Measurements from ENCODE around the gene HIVEP3. TPM values are rescaled to one million over a fixed set of nuclear protein-coding genes. Genes with fewer than 3 reads are reported as not detected.
A peak's percentile ranks its signal among the peaks of the same experiment; 100 is the strongest.

The HIVEP3 gene
- total RNA-seq, 1 experiment from 2014 or later = 2.8 TPM

DNA sequence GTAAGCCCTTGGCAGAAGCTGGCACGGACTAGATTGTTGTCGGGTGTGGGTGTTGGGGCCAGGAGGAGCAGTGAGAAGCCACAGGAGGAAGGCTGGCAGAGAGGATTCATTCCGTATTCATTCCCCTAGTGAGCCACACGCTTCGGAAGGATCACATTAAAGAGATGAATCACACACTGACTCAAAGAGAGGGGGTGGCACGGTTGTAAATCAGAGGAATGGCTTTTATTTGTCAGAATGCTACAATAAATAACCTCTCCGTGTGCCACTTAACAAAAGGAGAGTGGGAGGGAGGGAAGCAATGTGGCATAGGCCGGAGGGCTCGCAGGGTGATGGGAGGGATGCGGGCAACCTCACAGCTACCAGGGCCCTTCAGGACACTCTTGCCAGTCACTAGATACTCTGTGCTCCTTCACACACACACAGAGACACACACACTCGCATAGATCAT, 135.5 kb downstream of the HIVEP3 start:
- H3K4me3 ChIP-seq = no peak overlapping the region
- no peaks in the 10 kb centered on the region for H3K4me1 ChIP-seq
- no peaks in the 10 kb centered on the region for H3K36me3 ChIP-seq
- peak in 1 of 2 experiments; percentile 20 for DNase-seq
- H3K27me3 ChIP-seq = peaks cover 8% of the 10 kb centered on the region; the same call in 1 of the 2 replicates
- no peaks in the 10 kb centered on the region for H3K9me3 ChIP-seq (replicated peaks)
- no peak overlapping the region for H3K27ac ChIP-seq

DNA sequence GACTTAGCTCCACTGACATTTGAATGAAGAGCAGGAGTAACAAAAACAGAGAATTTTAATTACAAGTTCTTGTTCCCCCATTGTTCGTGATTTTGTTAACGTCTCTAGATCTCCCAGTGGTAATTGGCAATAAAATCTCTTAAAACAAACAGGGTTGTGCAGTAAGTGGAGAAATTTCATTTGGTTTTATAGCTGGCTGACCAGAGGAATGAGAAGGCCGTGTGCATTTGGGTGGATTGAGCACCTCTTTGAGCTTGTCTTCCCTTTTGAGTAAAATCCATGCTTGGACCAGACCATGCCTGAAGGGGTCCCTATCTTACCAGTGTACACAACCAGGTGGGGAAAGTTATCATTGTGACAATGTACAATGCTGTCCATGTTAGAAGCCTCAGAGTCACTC, 137.8 kb downstream of the HIVEP3 start:
- H3K4me3 ChIP-seq = no peak overlapping the region
- H3K27me3 ChIP-seq = peaks cover 9% of the 10 kb centered on the region; the same call in 1 of the 2 replicates
- no peaks in the 10 kb centered on the region for H3K9me3 ChIP-seq (replicated peaks)
- H3K4me1 ChIP-seq = no peaks in the 10 kb centered on the region
- no peaks in the 10 kb centered on the region for H3K36me3 ChIP-seq
- DNase-seq = no peak
- H3K27ac ChIP-seq = no peak overlapping the region

DNA sequence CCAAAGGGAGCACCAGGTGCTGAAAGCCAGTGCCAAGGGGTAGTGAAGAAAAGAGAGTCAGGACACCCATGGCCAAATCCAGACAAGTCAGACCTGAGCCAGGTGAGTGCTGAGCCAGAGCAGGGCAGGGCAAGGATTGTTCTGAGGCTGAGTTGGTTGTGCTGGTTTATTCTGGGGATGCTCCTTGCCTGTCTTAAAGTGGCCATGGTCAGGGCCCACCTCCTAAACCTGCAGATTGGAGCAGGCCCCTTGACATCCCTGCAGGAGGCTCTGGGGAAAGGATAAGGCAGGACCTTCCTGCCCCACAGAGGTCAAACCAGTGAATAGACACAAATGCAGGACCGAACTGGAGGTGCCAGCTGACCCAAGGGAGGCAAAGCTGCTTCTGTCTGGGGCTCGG, 138.4 kb downstream of the HIVEP3 start:
- Histone ChIP-seq H3K36me3 (no peaks in the 10 kb centered on the region), H3K9me3 (replicated peaks) (no peaks in the 10 kb centered on the region), H3K27ac (no peak overlapping the region), H3K27me3 (peaks cover 9% of the 10 kb centered on the region; the same call in 1 of the 2 replicates), H3K4me3 (no peak overlapping the region), H3K4me1 (no peaks in the 10 kb centered on the region)
- no peak for DNase-seq

DNA sequence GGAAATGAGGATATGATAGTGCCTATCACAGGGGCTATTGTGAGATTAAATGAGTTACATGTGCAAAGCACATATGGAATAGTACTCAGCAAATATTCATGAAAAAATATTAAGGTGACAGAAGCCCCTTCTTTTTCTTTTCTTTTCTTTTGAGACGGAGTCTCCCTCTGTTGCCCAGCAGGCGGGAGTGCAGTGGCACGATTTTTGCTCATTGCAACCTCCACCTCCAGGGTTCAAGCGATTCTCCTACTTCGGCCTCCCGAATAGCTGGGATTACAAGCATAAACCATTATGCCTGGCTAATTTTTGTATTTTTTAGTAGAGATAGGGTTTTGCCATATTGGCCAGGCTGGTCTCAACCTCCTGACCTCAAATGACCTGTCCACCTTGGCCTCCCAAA, 139.4 kb downstream of the HIVEP3 start:
- Histone ChIP-seq H3K27ac (no peak overlapping the region), H3K4me1 (no peaks in the 10 kb centered on the region), H3K4me3 (no peak overlapping the region), H3K27me3 (peaks cover 9% of the 10 kb centered on the region; the same call in 1 of the 2 replicates), H3K36me3 (no peaks in the 10 kb centered on the region), H3K9me3 (replicated peaks) (no peaks in the 10 kb centered on the region)
- DNase-seq = no peak

DNA sequence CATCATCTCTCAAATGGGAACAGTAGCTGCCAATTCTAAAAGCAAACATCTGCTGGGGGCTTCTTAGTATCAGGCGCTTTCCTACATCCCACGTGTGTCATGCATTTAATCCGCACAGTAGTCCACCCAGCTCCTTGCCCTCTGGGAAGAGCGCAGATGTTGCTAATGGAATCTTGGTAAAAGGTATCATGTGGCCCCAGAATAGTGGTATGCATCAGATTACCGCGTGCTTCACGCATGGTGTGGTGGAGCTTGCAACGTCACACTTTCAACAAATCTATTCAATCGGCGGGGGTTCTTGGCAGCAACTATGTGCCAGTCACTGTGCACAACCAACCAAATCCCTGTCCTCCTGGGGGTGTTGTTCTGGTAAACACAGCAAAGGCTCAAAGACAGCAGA, 141.0 kb downstream of the HIVEP3 start:
- DNase-seq = peak in 1 of 2 experiments; percentile 24
- no peaks in the 10 kb centered on the region for H3K4me1 ChIP-seq
- H3K9me3 ChIP-seq (replicated peaks) = no peaks in the 10 kb centered on the region
- no peak overlapping the region for H3K4me3 ChIP-seq
- no peak overlapping the region for H3K27ac ChIP-seq
- peaks cover 9% of the 10 kb centered on the region; the same call in 1 of the 2 replicates for H3K27me3 ChIP-seq
- no peaks in the 10 kb centered on the region for H3K36me3 ChIP-seq

DNA sequence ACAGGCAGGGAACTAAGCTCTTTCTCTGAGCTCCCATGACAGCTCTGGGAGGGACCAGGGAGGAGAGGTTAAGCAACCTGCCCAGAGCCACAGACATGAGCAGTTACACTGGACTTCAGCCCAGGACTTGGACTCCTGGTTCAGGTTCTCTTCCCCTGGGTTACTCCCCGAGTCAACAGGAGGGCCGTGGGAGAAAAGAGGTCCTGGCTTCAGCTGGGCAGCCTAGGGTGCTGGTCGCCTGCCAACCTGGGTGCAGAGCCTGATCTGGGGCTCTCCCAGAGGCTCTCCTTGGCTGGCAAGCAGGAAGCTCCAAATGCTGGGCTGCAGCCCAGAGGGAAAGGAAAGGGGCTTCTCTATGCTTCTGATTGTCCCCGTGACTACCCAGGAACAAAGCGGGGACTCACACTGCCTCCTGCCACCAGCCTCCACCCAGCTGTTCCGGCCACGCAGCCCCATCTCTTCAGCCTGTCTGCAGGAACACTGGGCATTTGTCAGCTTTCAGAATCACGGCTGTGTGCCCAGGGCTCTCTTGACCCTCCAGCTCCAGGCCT, 141.8 kb downstream of the HIVEP3 start:
- no peaks in the 10 kb centered on the region for H3K9me3 ChIP-seq (replicated peaks)
- H3K36me3 ChIP-seq = no peaks in the 10 kb centered on the region
- no peaks in the 10 kb centered on the region for H3K4me1 ChIP-seq
- H3K4me3 ChIP-seq = no peak overlapping the region
- no peak overlapping the region for H3K27ac ChIP-seq
- peak in 1 of 2 experiments; percentile 36 for DNase-seq
- peaks cover 5% of the 10 kb centered on the region; the same call in 1 of the 2 replicates for H3K27me3 ChIP-seq

DNA sequence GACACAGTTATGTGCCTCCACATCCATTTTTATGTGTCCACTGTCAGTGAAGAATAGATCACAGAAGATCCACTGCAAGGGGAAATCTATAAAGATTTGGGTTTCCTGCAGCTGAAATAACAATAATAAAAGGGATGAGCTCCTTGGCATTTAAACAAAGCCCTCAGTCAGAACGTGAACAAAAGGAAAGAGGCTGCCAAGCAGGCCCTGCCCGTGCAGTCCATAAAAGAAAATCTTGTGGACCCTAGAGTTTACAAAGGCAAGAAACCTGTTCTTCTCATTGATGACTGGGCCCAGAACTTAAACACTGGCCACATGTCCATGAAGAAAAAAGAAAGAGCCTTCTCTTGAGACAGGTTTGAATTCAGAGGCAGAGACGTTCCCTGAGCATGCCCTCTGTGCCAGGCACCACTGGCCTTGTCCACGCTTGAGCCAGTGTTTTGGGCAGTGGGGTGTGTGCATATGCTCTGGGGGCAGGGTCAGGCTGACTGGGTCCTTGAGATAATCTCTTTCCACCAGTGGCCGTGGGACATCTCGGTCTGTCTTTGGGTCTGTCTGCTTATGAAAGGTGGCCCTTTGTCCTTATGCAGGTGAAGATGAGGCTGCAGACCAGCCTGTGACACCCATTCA, 142.7 kb downstream of the HIVEP3 start:
- no peak overlapping the region for H3K27ac ChIP-seq
- no peaks in the 10 kb centered on the region for H3K9me3 ChIP-seq (replicated peaks)
- peaks cover 2% of the 10 kb centered on the region; the same call in 1 of the 2 replicates for H3K27me3 ChIP-seq
- H3K36me3 ChIP-seq = no peaks in the 10 kb centered on the region
- H3K4me1 ChIP-seq = no peaks in the 10 kb centered on the region
- DNase-seq = no peak
- no peak overlapping the region for H3K4me3 ChIP-seq

DNA sequence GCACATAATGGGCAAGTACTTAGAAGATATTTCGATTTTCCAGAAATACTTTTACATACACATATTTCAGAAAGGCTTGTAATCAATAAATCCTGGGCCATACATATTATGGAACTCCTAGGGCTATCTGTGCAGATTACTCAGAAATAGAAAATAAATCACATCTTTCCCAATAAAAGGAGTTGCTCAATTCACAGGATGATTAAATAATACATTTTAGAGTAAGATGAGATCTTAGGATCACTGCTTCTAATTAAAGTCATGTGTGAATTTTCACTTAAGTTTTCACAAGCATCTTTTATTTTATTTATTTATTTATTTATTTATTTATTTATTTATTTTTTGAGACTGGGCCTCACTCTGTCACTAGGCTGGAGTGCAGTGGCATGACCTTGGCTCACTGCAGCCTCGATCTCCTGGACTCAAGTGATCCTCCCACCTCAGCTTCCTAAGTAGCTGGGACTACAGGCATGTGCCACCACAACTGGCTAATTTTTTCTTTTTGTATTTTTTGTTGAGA, 144.2 kb downstream of the HIVEP3 start:
- Histone ChIP-seq H3K4me3 (no peak overlapping the region), H3K27ac (no peak overlapping the region), H3K4me1 (no peaks in the 10 kb centered on the region), H3K9me3 (replicated peaks) (no peaks in the 10 kb centered on the region), H3K36me3 (no peaks in the 10 kb centered on the region), H3K27me3 (peaks cover 2% of the 10 kb centered on the region; the same call in 1 of the 2 replicates)
- DNase-seq = no peak

DNA sequence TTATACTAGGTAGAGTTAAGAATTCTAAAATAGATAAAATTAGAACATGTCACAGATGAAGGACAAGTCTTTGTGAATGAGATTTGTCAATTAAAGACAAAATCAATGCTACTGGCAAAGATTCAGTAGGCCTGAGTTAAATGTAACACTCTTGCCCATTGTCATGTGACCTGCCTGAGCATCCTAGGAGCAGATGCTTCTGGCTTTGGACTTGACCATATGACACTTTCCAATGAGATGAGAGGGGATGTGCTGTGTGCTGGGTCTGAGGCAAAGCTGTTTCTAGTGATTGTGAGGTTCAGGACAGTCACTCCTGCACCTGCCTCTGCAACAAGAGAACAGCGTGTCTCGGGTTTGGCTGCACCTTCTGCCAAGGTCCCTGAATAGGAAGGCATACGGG, 144.9 kb downstream of the HIVEP3 start:
- Histone ChIP-seq H3K4me1 (no peaks in the 10 kb centered on the region), H3K36me3 (no peaks in the 10 kb centered on the region), H3K27me3 (peaks cover 2% of the 10 kb centered on the region; the same call in 1 of the 2 replicates), H3K4me3 (no peak overlapping the region), H3K27ac (no peak overlapping the region), H3K9me3 (replicated peaks) (no peaks in the 10 kb centered on the region)
- DNase-seq = no peak

DNA sequence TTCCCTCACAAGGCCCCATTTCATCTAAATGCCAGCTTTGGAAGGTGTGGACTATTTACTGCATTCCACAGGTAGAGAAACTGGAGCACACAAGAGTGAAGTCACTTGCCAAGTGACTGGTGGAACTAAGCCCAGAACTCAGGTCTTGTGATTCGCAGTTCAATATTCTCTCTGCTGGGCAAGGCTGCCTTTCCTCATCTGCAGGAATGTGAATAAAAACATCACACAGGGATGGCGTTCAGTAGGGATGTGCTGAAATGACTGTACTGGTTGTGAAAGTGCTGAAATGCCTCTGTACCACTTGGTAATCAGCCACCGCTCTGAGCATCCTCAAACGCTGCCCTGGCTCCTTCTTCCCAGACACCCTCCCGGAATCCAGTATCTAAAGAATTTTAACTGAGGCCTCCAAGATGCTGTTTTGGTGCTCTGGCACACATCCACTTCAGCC, 145.6 kb downstream of the HIVEP3 start:
- no peaks in the 10 kb centered on the region for H3K4me1 ChIP-seq
- no peak for DNase-seq
- no peaks in the 10 kb centered on the region for H3K9me3 ChIP-seq (replicated peaks)
- no peaks in the 10 kb centered on the region for H3K36me3 ChIP-seq
- peaks cover 1% of the 10 kb centered on the region; the same call in 1 of the 2 replicates for H3K27me3 ChIP-seq
- H3K27ac ChIP-seq = no peak overlapping the region
- H3K4me3 ChIP-seq = no peak overlapping the region

DNA sequence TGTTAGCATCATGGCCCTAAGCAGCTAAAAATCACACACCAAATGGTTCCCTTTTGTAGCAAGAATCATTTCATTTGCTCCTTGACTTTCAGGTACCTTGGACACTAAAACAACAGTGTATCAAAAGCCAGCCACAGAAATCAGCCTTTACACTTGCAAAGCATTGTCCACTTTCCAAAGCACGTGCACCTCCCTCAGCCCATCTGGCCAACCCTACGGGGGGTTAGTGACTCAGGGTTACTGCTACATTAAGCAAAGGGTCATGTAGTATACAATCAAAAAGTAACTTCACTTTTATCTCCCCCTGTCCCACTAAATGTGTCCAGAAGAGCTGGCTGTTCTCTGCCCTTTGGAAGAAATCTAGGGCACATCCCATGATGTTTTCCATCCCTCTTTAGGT, 149.7 kb downstream of the HIVEP3 start:
- Histone ChIP-seq H3K27me3 (peaks cover 8% of the 10 kb centered on the region; the same call in 1 of the 2 replicates), H3K9me3 (replicated peaks) (no peaks in the 10 kb centered on the region), H3K4me1 (no peaks in the 10 kb centered on the region), H3K27ac (no peak overlapping the region), H3K36me3 (no peaks in the 10 kb centered on the region), H3K4me3 (no peak overlapping the region)
- no peak for DNase-seq

DNA sequence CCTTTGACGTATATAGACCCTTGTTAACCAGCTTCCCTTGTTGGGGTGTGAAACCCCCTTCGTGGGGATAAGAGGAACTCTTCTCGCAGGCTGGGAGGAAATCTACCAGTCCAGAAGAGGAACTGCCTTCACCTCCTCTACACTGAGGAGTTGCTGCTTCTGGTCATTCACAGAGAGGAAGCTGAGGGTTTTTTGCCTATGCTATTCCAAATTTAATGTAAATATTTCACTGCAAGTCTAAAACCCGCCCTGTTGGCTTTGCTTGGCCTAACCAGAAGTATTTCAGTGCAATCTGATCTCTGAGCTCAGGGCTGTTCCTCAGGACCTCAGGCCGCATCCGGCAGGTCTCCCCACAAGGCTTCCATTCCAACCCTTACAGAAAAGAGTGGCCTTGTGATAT, 150.1 kb downstream of the HIVEP3 start:
- Histone ChIP-seq H3K27me3 (peaks cover 8% of the 10 kb centered on the region; the same call in 1 of the 2 replicates), H3K36me3 (no peaks in the 10 kb centered on the region), H3K27ac (no peak overlapping the region), H3K4me1 (no peaks in the 10 kb centered on the region), H3K4me3 (no peak overlapping the region), H3K9me3 (replicated peaks) (no peaks in the 10 kb centered on the region)
- no peak for DNase-seq

DNA sequence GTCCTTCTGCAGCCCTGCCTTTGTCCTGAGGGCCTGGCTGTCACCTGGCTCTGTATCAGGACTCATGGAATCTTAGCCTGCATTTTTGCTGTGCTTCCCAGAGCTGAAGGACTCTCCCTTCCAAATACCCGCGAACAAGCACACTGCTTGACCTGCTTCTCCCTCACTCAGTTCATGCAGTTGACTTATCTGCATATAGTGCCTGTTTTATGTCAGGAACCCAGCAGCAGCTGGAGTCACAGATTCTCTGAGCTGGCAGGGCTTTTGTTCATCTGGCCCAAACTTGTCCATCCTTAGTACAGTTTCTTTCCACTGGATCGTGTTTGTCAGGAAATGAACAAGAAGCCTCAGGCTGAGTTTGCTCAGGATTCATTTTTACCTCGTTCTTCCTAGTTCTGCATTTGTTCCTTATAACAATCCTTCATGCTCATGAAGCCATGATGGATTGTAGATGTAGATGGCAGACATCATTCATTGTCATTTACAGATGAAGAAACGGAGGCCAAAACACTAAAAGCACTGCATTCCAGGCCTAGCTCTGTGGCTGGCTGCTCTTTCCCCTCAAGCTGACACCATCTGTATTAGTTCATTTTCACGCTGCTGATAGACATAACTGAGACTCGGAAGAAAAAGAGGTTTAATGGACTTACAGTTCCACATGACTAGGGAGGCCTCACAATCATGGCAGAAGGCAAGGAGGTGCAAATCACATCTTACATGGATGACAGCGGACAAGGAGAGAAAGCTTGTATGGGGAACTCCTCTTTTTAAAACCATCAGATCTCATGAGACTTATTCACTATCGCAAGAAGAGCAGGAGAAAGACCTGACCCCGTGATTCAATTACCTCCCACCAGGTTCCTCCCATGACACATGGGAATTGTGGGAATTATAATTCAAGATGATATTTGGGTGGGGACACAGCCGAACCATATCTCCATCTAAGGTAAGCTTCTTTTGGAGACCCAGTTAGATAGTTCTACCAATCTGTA, 150.9 kb downstream of the HIVEP3 start:
- Histone ChIP-seq H3K9me3 (replicated peaks) (no peaks in the 10 kb centered on the region), H3K27me3 (peaks cover 8% of the 10 kb centered on the region; the same call in 1 of the 2 replicates), H3K36me3 (no peaks in the 10 kb centered on the region), H3K4me3 (no peak overlapping the region), H3K4me1 (no peaks in the 10 kb centered on the region), H3K27ac (no peak overlapping the region)
- DNase-seq = no peak

DNA sequence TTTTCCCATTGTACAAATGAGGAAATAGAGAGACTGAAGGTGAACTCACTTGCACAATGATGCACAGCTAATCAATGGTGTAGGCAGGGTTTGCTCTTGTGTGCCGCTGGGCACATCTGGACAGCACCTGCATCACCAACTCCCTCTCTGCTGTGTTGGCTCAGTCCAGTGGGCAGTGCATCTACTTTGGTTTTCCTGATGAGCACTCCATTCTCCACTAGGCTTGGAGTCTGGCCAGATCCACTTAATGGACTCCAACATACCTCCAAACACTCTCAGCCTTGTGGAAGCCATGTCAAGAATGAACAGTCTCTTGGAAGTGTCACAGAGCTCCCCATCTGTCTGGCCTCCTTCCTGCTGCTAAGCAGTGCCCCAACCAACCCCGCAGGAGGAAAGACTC, 152.2 kb downstream of the HIVEP3 start:
- no peak for DNase-seq
- Histone ChIP-seq H3K9me3 (replicated peaks) (no peaks in the 10 kb centered on the region), H3K27ac (no peak overlapping the region), H3K4me1 (no peaks in the 10 kb centered on the region), H3K27me3 (peaks cover 8% of the 10 kb centered on the region; the same call in 1 of the 2 replicates), H3K36me3 (no peaks in the 10 kb centered on the region), H3K4me3 (no peak overlapping the region)

Measured in SJCRH30 (cell line).